NCI-H1436 treated with DMSO at 0.1 percent for 48 hours (cell line): ENCODE data around the gene LRMDA.
"Not testable (repeated sequence)": the region's sequence is repeated elsewhere in the genome, so short reads cannot be mapped to it uniquely, and the experiment has no call there.

ENCODE experiments used
- DNase-seq: peaks from one replicate; lab custom pipeline; 2025; lab: John Stamatoyannopoulos, UW

Gene LRMDA

GRCh38 chr10:76554478-76554877, 1123.1 kb downstream of the LRMDA start:
- DNase-seq, result no peak

DNA sequence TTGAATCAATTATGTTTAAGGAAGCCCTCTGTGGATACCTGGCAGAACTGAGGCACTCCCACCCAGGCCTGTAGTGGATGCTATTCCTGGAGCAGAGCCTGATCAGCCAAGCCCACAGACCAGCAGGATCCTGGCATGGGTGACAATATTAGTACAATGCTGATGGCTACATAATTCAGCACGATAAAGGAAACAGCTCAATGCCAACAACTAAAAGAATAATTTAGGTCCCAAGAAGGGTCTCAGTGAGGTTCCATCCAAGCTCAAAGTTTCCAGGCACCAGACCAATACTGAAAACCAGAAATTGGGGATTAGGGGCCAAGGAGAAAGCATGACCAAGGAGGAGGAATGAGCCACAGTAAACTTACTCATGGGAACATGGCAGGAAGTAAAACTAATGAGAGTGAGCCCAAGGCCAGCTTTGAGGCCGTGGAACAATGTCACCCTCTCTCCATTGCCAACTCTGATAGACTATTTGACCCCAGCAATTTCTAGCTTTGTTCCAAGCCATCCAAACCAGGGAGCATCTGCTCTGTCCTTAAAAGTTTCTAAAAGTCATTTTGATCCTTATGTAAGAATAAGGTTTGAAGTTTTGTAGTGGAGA, 1123.7 kb downstream of the LRMDA start:
- DNase-seq, result no peak

DNA sequence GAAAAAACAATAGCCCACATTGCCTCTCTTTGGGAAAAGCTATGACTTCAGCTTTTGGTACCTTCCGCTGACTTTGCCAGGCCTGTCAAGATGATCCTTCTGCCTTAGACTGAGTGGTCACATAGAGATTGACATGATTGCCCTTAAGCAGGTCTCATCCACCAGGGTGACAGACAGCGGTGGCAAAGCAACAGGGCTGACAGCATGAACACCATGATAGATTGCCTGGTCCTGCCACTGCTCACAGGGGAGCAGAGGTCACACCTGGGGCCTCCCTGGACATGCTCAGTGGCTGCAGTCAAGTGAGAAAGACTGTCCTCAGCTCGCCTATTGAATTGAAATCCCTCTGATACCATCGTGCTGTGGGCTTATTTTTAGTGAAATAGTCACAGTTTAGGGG, 1125.9 kb downstream of the LRMDA start:
- DNase-seq, result no peak

GRCh38 chr10:76558586-76558985, 1127.2 kb downstream of the LRMDA start:
- no peak for DNase-seq

DNA sequence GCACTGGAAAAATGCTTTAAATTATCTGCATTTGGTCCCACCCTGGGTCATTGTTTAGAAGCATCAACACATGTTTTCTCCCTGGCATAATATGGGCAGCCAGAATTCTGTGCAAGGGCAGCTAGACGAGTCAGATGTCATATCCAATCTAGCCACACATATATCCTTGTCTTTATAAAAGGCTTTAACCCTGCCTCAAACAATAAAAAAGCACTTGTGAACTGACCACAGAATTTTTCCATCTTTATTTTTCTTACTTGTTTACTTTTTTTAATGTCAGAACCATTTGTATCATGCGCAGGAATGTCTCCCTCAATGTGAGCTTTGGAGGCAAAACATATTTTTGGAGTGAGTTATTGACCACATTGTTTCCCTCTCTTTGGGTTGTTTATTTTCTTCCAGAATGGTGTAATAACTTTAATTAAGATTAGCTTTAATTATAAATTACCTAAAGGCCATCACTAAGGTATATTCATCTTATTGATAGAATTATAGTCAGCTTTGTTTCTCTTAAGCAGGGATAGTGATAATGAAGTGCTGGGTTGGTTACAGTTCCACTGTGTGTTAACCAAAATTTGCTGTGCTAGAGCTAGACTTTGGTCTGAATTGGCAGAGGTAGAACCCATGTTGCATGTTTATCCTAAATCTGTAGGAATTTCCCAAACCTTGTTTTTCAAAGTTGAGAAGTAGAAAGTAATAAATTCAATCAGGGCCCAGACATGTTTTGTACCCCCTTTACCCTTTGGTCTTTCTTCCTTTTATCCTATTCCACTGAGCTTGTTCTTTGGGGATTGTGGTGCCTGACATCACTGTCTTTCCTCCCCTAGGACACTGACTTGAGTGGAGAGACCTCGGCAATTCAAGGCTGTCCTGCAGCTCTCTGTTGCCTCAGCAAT, 1127.8 kb downstream of the LRMDA start:
- DNase-seq, result no peak

GRCh38 chr10:76559892-76560220, 1128.4 kb downstream of the LRMDA start:
- DNase-seq, result no peak

GRCh38 chr10:76560338-76560737, 1128.9 kb downstream of the LRMDA start:
- no peak for DNase-seq

DNA sequence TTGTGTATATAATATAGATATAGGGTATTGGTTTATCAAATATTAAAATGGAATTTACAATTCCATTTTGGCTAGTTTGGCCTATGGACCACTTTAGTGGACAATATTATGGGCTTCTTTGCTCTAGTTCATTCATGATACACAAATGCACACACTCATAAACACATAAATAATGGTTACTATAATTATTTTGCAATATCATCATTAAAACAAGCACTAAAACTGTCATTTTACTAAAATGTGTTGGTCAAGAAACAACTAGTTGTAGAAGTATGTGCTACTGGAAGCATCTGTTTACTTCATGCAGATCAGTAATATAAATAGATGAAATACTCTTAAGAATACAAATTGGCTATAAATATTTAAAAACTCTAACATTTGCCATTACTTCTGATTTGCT, 1131.9 kb downstream of the LRMDA start:
- DNase-seq, result no peak

- DNase-seq, result no peak
Observed at GRCh38 chr10:76572021-76572420, 1140.6 kb downstream of the LRMDA start.

DNA sequence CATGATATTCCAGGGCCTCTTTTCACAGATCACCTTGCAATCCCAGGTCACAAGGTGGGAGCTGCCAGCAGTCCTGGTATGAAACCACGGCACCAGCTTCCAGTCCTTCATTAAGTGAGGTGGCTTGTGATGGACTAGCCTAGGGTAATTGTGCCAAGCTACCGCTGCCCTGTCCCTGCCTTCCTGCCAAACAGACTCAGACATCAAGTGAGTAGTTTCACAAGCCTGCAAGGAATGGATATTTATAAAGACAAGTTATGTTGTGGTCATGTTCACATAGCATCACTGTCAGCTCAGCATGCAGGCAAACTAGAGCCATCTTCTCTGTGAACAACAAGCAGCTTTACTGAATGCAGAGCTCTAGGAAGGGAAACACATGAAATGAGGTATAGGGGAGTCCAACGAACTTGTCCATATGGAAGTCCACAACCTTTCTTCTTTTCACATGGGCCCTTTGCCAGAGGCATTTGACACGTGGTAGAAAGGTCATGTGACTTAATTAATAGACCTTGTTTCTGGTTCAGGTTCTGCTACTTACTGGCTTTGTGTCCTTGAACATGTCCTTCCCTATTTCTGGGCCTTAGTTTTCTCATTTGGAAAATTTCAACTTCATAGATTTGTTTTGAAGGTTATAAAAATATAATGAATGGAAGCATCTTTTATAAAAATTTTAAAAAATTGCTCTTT, 1145.0 kb downstream of the LRMDA start:
- DNase-seq, result no peak

- DNase-seq, result no peak
Observed at GRCh38 chr10:76577455-76577854, 1146.0 kb downstream of the LRMDA start.

DNA sequence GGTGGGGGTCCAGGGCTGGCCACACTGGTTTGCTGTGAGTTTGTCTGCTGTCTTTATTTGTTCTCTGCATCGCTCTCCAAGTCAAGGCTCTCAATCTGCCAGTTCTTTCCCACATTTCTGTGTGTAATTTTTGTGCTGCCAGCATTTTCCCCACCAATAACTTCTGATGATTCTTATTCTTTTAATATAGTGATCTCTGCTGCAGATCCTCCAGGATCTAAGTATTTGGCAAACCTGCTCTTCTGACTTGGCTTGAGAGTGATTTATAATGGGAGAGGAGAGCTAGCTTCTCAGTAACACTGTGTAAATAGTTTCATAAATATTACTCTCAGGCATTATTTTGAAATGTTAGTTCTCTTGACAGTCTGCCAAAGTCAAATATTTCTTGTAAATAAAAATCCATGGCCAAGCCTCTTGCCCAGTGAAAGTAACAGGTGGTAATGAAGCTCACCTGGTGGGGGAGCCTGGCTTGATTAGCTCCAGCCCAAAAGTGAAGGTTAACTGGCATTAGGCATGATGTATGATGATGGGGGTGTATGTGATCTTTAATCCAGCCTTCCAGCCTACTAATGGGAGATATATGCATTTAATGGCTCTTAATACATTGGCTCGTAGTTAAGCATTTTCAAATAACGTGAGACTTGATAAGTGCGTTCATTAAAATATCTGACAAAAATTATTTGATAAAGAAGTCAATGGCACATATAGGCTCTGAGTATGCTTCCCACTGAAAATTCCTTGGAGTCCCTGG, 1150.3 kb downstream of the LRMDA start:
- DNase-seq, result no peak

DNA sequence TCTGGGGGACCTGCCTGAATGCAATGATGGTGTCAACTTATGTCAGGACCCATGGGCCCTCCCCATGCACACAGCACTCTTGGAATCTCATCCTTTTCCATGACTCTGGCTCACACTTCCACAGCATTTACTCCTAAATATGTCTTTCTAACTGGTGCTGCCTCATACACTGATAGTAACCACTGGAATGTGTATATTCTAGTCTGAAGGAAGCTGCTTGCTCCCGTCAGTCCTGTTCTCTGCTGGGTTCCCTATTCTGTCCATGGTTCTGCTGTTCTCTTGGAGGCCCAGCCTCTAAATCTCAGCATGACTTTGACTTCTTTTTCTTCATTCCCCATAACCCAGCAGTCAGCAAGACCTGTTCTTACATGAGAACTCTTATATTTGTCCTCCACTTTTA, 1151.1 kb downstream of the LRMDA start:
- DNase-seq, result no peak

GRCh38 chr10:76583711-76584161, 1152.3 kb downstream of the LRMDA start:
- no peak for DNase-seq

DNA sequence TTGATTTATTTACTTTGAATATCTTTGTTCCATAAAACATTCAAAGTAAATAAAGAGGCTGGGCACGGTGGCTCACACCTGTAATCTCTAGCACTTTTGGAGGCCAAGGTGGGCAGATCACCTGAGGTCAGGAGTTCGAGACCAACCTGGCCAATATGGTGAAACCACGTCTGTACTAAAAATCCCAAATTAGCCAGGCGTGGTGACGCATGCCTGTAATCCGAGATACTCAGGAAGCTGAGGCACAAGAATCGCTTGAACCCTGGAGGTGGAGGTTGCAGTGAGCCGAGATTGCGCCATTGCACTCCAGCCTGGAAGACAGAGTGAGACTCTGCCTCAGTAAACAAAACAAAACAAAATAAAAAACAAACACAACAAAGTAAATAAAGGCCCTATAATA, 1153.0 kb downstream of the LRMDA start:
- not testable (repeated sequence) for DNase-seq
